ENCODE data around the gene PPFIA3.

Gene PPFIA3

DNA sequence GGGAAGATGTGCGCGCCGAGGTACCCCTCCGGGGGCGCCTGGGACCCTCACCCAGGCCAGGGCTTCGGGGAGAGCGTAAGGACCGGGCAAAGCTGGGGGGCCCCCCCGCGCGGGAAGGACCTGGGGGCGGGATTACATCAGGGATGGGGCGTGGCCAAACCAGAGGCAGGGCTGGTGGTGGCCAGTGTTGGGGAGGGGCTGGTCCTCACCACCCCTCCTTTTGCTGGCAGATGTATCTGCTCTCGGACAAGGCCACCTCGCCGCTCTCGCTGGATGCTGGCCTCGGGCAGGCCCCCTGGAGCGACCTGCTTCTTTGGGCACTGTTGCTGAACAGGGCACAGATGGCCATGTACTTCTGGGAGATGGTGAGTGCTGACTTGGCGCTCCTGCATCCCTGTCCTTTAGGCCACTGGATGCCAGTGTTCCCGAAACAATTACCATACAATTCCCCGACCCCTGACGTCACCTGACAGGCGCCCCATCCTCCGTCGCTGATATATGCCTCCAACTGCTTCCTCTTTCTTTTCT, 63.6 kb downstream of the PPFIA3 start:
- DNase-seq = no peak

DNA sequence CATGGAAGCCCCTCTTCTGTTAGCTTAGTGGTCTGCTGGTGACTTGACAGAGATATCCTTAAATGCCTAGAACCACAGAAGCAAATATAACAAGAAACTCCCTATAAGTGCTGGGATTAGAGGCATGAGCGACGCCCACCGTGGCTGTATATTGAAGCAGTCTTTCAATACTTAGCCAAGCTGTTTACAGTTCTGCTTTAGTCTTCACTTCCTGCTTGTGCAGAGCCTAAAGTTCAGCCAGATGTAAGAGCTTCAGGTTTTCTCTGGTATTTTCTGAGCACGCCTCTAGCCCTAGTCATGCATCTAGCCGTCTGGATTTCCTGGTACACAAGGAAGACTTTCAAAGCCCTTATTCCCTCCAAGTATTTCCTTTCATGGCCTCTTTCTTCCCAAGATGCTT, 66.8 kb downstream of the PPFIA3 start:
- no peak for DNase-seq

DNA sequence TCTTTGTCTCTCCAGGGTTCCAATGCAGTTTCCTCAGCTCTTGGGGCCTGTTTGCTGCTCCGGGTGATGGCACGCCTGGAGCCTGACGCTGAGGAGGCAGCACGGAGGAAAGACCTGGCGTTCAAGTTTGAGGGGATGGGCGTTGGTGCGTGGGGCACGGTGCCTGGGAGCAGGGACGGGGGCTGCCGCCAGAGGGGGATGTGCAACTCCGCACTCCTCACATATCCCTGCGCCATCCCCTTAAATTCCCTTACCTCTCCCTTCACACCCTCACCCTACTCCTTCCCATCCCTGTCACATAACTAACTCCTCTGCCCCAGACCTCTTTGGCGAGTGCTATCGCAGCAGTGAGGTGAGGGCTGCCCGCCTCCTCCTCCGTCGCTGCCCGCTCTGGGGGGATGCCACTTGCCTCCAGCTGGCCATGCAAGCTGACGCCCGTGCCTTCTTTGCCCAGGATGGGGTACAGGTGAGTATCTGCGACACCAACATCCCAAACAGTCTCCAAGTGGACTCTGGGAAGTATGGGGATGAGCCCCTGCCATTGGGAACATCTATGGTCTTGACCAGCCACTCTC, 69.4 kb downstream of the PPFIA3 start:
- DNase-seq = no peak

DNA sequence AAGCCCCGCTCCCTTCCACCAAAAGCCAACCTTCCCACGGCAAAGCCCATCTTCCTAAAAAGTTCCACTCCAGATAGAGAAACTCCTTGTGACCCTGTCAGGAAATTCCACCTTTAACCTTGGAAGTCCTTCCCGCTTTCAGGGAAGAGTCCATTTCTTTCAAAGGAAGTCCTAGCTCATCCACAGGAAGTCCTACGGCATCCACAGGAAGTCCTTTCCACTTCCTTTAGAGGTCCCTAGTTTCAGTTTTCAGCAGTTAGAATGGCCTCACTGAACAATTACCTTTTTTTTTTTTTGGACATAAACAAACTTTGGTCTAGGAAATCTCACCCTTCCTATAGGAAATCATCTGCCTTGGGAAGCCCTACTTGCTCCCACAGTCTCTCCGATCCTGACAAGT, 69.9 kb downstream of the PPFIA3 start:
- DNase-seq = no peak

DNA sequence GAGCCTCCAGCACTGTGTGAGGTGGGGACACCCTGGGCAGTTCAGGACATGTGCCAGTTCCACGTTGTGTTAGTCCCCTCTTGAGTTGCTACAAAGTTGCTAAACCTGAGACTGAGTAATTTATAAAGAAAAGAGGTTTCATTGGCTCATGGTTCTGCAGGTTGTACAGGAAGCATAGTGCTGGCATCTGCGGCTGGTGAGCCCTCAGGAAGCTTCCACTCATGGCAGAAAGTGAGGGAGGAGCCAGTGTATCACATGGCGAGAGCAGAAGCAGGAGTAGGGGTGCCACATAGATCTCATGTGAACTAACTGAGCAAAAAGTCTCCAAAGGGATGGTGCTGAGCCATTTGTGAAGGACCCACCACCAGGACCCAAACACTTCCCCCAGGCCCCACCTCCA, 71.4 kb downstream of the PPFIA3 start:
- no peak for DNase-seq

DNA sequence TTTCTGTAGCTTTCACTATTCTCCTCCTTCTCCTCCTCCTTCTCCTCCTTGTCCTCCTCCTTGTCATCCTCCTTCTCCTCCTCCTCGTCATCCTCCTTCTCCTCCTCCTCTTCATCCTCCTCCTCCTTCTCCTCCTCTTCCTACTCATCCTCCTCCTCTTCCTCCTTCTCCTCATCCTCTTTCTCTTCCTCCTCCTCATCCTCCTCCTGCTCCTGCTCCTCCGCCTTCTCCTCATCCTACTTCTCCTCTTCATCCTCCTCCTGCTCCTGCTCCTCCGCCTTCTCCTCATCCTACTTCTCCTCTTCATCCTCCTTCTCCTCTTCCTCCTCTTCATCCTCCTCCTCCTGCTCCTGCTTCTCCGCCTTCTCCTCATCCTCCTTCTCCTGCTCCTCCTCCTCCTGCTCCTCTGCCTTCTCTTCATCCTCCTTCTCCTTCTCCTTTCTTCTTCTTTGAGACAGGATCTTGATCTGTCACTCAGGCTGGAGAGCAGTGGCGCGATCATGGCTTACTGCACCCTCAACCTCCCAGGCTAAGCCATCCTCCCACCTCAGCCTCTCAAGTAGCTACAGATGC, 74.6 kb downstream of the PPFIA3 start:
- no peak for DNase-seq

DNA sequence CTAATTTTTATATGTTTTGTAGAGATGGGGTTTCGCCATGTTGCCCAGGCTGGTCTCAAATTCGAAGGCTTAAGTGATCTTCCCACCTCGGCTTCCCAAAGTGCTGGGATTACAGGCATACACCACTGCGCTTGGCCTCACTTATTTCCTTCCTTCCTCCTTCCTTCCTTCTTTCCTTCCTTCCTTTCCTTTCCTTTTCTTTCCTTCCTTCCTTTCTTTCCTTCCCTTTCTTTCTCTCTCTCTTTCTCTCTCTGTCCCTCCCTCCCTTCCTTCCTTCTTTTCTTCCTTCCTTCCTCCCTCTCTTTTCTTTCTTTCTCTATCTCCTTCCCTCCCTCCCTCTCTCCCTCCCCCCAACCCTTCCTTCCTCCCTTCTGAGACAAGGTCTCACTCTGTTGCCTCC, 75.1 kb downstream of the PPFIA3 start:
- no peak for DNase-seq

DNA sequence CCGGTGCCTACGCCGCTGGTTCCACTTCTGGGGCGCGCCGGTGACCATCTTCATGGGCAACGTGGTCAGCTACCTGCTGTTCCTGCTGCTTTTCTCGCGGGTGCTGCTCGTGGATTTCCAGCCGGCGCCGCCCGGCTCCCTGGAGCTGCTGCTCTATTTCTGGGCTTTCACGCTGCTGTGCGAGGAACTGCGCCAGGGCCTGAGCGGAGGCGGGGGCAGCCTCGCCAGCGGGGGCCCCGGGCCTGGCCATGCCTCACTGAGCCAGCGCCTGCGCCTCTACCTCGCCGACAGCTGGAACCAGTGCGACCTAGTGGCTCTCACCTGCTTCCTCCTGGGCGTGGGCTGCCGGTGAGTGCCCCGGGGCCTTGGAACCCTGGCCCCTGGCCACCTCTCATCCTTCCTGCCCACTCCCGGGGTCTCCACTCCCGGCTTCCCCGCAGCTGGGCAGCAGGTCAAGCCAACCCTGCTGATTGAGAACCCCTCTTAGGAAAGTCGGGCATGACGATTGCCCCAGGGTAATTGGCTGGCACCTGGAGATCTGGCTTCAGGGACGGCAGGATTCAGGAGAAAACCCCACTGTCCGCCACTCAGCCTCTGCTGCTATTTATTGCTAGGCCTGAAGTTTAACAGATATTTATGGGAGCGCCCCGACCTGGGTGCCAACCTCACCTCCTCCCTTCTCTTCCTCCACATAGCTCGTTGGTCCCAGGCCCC, 77.3 kb downstream of the PPFIA3 start:
- DNase-seq = no peak

DNA sequence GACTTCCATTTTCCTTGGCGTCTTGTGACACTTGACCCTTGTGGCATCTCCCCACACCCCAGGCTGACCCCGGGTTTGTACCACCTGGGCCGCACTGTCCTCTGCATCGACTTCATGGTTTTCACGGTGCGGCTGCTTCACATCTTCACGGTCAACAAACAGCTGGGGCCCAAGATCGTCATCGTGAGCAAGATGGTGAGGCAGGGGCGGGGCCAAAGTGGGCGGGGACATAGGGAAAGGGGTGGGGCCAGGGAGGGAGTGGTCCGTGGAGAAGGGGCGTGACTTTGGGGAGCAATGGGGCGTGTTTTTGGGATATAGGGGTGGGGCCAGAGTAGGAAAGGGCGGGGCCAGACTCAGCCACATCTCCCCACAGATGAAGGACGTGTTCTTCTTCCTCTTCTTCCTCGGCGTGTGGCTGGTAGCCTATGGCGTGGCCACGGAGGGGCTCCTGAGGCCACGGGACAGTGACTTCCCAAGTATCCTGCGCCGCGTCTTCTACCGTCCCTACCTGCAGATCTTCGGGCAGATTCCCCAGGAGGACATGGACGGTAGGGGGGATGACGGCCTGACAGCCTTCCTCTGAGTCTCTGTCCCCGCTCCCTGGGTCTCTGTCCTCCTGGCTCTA, 81.0 kb downstream of the PPFIA3 start:
- DNase-seq = no peak

Measured in midbrain (tissue), 1 donor.